ENCODE results near the gene VAV1. TPM values are rescaled to one million over a fixed set of nuclear protein-coding genes. Genes with fewer than 3 reads are reported as not detected.

VAV1 gene
- total RNA-seq, 8 experiments from 2014 or later, result 0.29 to 0.66 (median 0.36) TPM; not detected in 4

- Histone ChIP-seq H3K4me1 (replicated peaks in 1 of 2) (no peaks in the 10 kb centered on the region), H3K27ac (no peak overlapping the region), H3K4me3 (no peak overlapping the region)
- ATAC-seq (replicated peaks in 6 of 8), result peak in 3 of 8 experiments; percentile 65 to 83 (median 67)
- in situ Hi-C loops (cut with MboI; ENCODE audit: low pct_unique_long_range_greater_than_20kb in 2 of 9, low sequenced_read_pairs in 9 of 9, unreplicated experiment in 9 of 9), result no loop called here
- 40 to 100% (median 66%) methylated on average over 1 to 4 of the region's 4 CpGs; no CpG with 5 or more reads in 1 of the 10 experiments for WGBS, 10 experiments
Measured at GRCh38 chr19:6806488-6806887, 34.0 kb downstream of the VAV1 start.

DNA sequence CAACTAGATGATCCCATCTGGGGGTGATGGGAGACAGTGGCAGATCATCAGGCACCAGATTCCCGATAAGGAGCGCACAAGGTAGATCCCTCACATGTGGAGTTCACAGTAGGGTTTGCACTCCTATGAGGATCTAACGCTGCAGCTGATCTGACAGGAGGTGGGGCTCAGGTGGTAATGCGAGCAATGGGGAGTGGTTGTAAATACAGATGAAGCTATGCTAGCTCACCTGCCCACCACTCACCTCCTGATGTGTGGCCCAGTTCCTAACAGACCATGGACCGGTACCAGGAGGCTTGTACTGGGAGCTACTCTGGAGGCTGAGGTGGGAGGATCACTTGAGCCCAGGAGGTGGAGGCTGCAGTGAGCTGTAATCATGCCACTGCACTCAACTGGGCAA lies 34.8 kb downstream of the VAV1 start:
- H3K4me3 ChIP-seq, result no peak overlapping the region
- 40 to 100% (median 73%) methylated on average over 1 to 4 of the region's 5 CpGs; no CpG with 5 or more reads in 4 of the 10 experiments for WGBS, 10 experiments
- in situ Hi-C loops (cut with MboI; ENCODE audit: low pct_unique_long_range_greater_than_20kb in 2 of 9, low sequenced_read_pairs in 9 of 9, unreplicated experiment in 9 of 9), result no loop called here
- no peak overlapping the region for H3K27ac ChIP-seq
- H3K4me1 ChIP-seq (replicated peaks in 1 of 2), result no peaks in the 10 kb centered on the region
- no peak for ATAC-seq (replicated peaks in 6 of 8)

GRCh38 chr19:6808494-6808893 lies 36.0 kb downstream of the VAV1 start:
- Histone ChIP-seq H3K4me3 (no peak overlapping the region), H3K27ac (no peak overlapping the region), H3K4me1 (replicated peaks in 1 of 2) (no peaks in the 10 kb centered on the region)
- in situ Hi-C loops (cut with MboI; ENCODE audit: low pct_unique_long_range_greater_than_20kb in 2 of 9, low sequenced_read_pairs in 9 of 9, unreplicated experiment in 9 of 9), result no loop called here
- no peak for ATAC-seq (replicated peaks in 6 of 8)
- WGBS, 10 experiments, result 88 to 100% (median 90%) methylated on average over 1 of the region's 1 CpG; no CpG with 5 or more reads in 7 of the 10 experiments

DNA sequence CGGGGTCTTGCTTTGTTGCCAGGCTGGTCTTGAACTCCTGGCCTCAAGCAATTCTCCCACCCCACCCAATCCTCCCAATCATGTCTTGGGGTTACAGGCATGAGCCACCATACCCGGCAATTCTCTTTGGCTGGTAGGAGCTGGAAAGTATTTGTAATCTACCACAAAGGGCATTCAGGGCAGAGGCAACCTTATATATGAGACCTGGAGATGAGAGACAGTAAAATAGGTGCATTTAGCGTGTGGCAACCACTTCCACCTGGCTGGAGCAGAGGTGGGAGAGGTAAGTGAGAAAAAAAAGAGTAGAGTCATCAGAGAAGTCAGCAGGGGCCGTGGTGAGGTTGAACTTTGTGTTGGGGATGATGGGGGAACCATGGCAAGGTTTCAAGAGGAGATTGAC lies 36.8 kb downstream of the VAV1 start:
- in situ Hi-C loops (cut with MboI; ENCODE audit: low pct_unique_long_range_greater_than_20kb in 2 of 9, low sequenced_read_pairs in 9 of 9, unreplicated experiment in 9 of 9), result no loop called here
- H3K4me3 ChIP-seq, result no peak overlapping the region
- no peaks in the 10 kb centered on the region for H3K4me1 ChIP-seq (replicated peaks in 1 of 2)
- ATAC-seq (replicated peaks in 6 of 8), result no peak
- WGBS, 10 experiments, result 33 to 100% (median 45%) methylated on average over 1 to 3 of the region's 4 CpGs; no CpG with 5 or more reads in 5 of the 10 experiments
- H3K27ac ChIP-seq, result no peak overlapping the region

DNA sequence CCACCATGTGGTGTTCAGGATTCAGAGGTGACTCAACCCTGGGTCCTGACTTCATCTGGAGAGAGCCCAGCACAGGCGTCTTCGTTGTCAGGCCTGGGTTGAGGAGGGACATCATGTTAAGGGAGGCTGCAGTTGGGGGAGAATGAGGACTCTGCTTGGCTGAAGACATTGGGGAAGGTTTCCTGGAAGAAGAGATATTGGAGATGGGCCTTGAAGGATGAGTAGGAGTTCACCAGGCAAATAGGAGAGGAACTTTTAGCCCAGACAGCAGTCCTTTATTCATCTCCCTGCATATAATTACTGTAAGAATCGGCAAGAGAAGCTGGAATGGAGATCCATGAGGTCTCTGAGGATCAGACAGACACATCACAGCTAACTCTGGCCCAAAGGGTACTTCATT lies 38.9 kb downstream of the VAV1 start:
- no peak for ATAC-seq (replicated peaks in 6 of 8)
- no peak overlapping the region for H3K27ac ChIP-seq
- in situ Hi-C loops (cut with MboI; ENCODE audit: low pct_unique_long_range_greater_than_20kb in 2 of 9, low sequenced_read_pairs in 9 of 9, unreplicated experiment in 9 of 9), result no loop called here
- H3K4me3 ChIP-seq, result no peak overlapping the region
- 0 to 77% (median 20%) methylated on average over 1 to 3 of the region's 3 CpGs; no CpG with 5 or more reads in 3 of the 10 experiments for whole genome bisulfite sequencing, 10 experiments
- no peaks in the 10 kb centered on the region for H3K4me1 ChIP-seq (replicated peaks in 1 of 2)

- 0 to 29% (median 0%) methylated on average over 1 to 2 of the region's 2 CpGs; no CpG with 5 or more reads in 3 of the 10 experiments for WGBS, 10 experiments
- Histone ChIP-seq H3K4me3 (peak overlapping the region in 1 of 5 donors; percentile 25), H3K4me1 (replicated peaks in 1 of 2) (no peaks in the 10 kb centered on the region), H3K27ac (no peak overlapping the region)
- in situ Hi-C loops (cut with MboI; ENCODE audit: low pct_unique_long_range_greater_than_20kb in 2 of 9, low sequenced_read_pairs in 9 of 9, unreplicated experiment in 9 of 9), result no loop called here
- peak in 5 of 8 experiments; percentile 26 to 73 (median 56) for ATAC-seq (replicated peaks in 6 of 8)
Measured at GRCh38 chr19:6811906-6812305, 39.4 kb downstream of the VAV1 start.

GRCh38 chr19:6812612-6813011 lies 40.1 kb downstream of the VAV1 start:
- Histone ChIP-seq H3K4me3 (no peak overlapping the region), H3K4me1 (replicated peaks in 1 of 2) (no peaks in the 10 kb centered on the region), H3K27ac (no peak overlapping the region)
- no peak for ATAC-seq (replicated peaks in 6 of 8)
- in situ Hi-C loops (cut with MboI; ENCODE audit: low pct_unique_long_range_greater_than_20kb in 2 of 9, low sequenced_read_pairs in 9 of 9, unreplicated experiment in 9 of 9), result no loop called here
- WGBS, 10 experiments, result 20 to 83% (median 29%) methylated on average over 1 to 2 of the region's 2 CpGs; no CpG with 5 or more reads in 2 of the 10 experiments

- Histone ChIP-seq H3K4me3 (no peak overlapping the region), H3K4me1 (replicated peaks in 1 of 2) (no peaks in the 10 kb centered on the region), H3K27ac (no peak overlapping the region)
- WGBS, 10 experiments, result 48 to 82% (median 64%) methylated on average over 1 to 4 of the region's 4 CpGs
- no peak for ATAC-seq (replicated peaks in 6 of 8)
- in situ Hi-C loops (cut with MboI; ENCODE audit: low pct_unique_long_range_greater_than_20kb in 2 of 9, low sequenced_read_pairs in 9 of 9, unreplicated experiment in 9 of 9), result no loop called here
Measured at GRCh38 chr19:6813659-6814058, 41.2 kb downstream of the VAV1 start.

GRCh38 chr19:6817179-6817578 lies 44.7 kb downstream of the VAV1 start:
- no peak for ATAC-seq (replicated peaks in 6 of 8)
- WGBS, 10 experiments, result 44 to 100% (median 68%) methylated on average over 1 to 3 of the region's 3 CpGs; no CpG with 5 or more reads in 3 of the 10 experiments
- Histone ChIP-seq H3K4me3 (no peak overlapping the region), H3K4me1 (replicated peaks in 1 of 2) (no peaks in the 10 kb centered on the region), H3K27ac (no peak overlapping the region)
- in situ Hi-C loops (cut with MboI; ENCODE audit: low pct_unique_long_range_greater_than_20kb in 2 of 9, low sequenced_read_pairs in 9 of 9, unreplicated experiment in 9 of 9), result no loop called here

DNA sequence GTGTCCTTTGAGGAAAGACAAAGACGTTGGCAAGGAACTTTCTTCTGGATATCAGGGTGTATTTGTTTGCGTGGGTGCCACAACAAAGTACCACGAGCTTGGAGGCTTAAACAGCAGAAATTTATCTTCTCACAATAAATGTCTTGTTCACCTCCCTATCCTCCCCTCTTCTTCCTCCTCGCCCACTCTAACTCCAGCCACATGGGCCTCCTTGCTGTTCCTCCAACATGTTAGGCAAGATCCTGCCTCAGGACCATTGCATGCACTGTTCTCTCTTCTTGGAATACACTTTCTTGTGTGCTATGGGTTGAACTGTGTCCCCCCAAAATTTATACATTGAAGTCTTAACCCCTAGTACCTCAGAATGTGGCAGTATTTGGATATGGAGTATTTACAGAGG lies 45.7 kb downstream of the VAV1 start:
- in situ Hi-C loops (cut with MboI; ENCODE audit: low pct_unique_long_range_greater_than_20kb in 2 of 9, low sequenced_read_pairs in 9 of 9, unreplicated experiment in 9 of 9), result no loop called here

DNA sequence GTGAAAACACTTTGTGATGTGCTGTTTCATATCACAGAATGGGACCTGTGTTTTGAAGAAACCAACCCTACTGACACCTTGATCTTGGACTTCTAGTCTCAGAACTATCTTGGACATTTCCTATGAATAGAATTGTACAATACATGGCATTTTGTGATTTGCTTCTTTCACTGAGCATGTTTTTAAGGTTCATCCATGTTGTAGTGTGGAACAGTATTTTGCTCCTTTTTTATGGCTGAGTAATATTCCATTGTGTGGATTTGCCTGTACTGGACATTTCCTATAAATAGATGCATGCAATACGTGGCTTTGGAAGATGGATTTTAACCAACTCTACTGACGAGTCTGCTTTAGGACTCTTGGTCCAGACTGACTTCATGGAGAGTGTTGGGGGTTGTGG lies 46.8 kb downstream of the VAV1 start:
- in situ Hi-C loops (cut with MboI; ENCODE audit: low pct_unique_long_range_greater_than_20kb in 2 of 9, low sequenced_read_pairs in 9 of 9, unreplicated experiment in 9 of 9), result no loop called here
- Histone ChIP-seq H3K4me1 (replicated peaks in 1 of 2) (no peaks in the 10 kb centered on the region), H3K27ac (no peak overlapping the region), H3K4me3 (no peak overlapping the region)
- WGBS, 10 experiments, result 0 to 45% (median 26%) methylated on average over 1 to 2 of the region's 2 CpGs; no CpG with 5 or more reads in 4 of the 10 experiments
- ATAC-seq (replicated peaks in 6 of 8), result no peak

More for the DNA sequence above, 45.7 kb downstream of the VAV1 start:
- Histone ChIP-seq H3K4me3 (no peak overlapping the region), H3K27ac (no peak overlapping the region), H3K4me1 (replicated peaks in 1 of 2) (no peaks in the 10 kb centered on the region)
- ATAC-seq (replicated peaks in 6 of 8), result no peak
- 37 to 63% (median 60%) methylated on average over 1 to 4 of the region's 4 CpGs; no CpG with 5 or more reads in 4 of the 10 experiments for WGBS, 10 experiments

GRCh38 chr19:6820237-6820636 lies 47.7 kb downstream of the VAV1 start:
- no peak overlapping the region for H3K27ac ChIP-seq
- H3K4me1 ChIP-seq (replicated peaks in 1 of 2), result no peaks in the 10 kb centered on the region
- WGBS, 10 experiments, result 33 to 78% (median 67%) methylated on average over 1 to 4 of the region's 4 CpGs; no CpG with 5 or more reads in 3 of the 10 experiments
- no peak for ATAC-seq (replicated peaks in 6 of 8)
- in situ Hi-C loops (cut with MboI; ENCODE audit: low pct_unique_long_range_greater_than_20kb in 2 of 9, low sequenced_read_pairs in 9 of 9, unreplicated experiment in 9 of 9), result no loop called here
- no peak overlapping the region for H3K4me3 ChIP-seq

DNA sequence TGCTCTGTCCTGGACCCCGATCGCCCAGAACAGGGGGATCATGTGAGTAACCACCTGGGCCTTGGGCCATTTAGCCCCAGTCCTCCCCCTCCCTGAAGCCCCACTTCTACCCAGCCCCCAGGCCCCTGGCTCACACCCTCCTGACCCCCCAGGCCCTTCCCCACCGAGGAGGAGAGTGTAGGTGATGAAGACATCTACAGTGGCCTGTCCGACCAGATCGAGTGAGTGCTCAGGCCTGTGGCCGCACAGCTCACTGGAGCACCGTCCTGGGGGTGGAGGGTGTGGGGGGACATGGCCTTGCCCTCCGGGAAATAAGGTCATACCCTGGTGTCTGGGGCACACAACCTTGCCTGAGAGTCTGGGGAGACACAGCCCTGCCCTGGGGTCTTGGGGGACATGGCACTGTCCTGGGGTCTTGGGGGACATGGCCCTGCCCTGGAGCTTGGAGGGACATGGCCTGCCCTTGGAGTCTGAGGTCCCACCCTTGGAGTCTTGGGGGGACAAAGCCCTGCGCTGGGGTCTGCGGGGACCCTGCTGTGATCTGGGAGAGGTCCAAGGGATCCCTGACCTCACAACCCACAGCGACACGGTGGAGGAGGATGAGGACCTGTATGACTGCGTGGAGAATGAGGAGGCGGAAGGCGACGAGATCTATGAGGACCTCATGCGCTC lies 49.3 kb downstream of the VAV1 start:
- Histone ChIP-seq H3K4me1 (replicated peaks in 1 of 2) (no peaks in the 10 kb centered on the region), H3K27ac (no peak overlapping the region), H3K4me3 (no peak overlapping the region)
- 80% methylated on average over 3 of the region's 17 CpGs; no CpG with 5 or more reads in 9 of the 10 experiments for WGBS, 10 experiments
- in situ Hi-C loops (cut with MboI; ENCODE audit: low pct_unique_long_range_greater_than_20kb in 2 of 9, low sequenced_read_pairs in 9 of 9, unreplicated experiment in 9 of 9), result no loop called here
- ATAC-seq (replicated peaks in 6 of 8), result no peak

DNA sequence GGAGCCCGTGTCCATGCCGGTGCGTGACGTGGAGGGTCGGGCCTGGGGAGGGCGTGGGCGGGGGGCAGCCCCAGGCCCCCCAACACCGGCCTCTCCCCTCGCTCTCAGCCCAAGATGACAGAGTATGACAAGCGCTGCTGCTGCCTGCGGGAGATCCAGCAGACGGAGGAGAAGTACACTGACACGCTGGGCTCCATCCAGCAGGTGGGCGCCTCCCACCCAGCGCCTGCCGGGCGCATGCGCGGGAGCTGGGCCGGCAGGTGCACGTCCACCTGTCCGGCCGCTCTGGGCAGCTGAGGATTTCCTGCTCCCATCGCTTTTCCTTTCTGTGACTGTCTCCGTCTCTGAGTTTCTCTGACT lies 49.8 kb downstream of the VAV1 start:
- no peak overlapping the region for H3K4me3 ChIP-seq
- no peak overlapping the region for H3K27ac ChIP-seq
- no peaks in the 10 kb centered on the region for H3K4me1 ChIP-seq (replicated peaks in 1 of 2)
- in situ Hi-C loops (cut with MboI; ENCODE audit: low pct_unique_long_range_greater_than_20kb in 2 of 9, low sequenced_read_pairs in 9 of 9, unreplicated experiment in 9 of 9), result no loop called here
- 49 to 100% (median 69%) methylated on average over 2 to 5 of the region's 25 CpGs; no CpG with 5 or more reads in 5 of the 10 experiments for WGBS, 10 experiments
- no peak for ATAC-seq (replicated peaks in 6 of 8)
